Neural progenitor cell (in vitro differentiated cells): Measurements from ENCODE around the gene GPLD1.

ENCODE experiments used
- EZH2phosphoT487 ChIP-seq: fragments of 200-600 bp; sonication (generic); IDR thresholded peaks from 2 replicates; pipeline ENCODE4 v1.6.1; 2017; ENCODE audit warnings: antibody characterized with exemption
- TF ChIP-seq, protein P1 (sequence below): fragments of 200-600 bp; sonication (generic); IDR thresholded peaks from 2 replicates; pipeline ENCODE4 v1.5.1; 2017; ENCODE audit warnings: antibody characterized with exemption, mild to moderate bottlenecking

- TF ChIP-seq, protein P1, sequence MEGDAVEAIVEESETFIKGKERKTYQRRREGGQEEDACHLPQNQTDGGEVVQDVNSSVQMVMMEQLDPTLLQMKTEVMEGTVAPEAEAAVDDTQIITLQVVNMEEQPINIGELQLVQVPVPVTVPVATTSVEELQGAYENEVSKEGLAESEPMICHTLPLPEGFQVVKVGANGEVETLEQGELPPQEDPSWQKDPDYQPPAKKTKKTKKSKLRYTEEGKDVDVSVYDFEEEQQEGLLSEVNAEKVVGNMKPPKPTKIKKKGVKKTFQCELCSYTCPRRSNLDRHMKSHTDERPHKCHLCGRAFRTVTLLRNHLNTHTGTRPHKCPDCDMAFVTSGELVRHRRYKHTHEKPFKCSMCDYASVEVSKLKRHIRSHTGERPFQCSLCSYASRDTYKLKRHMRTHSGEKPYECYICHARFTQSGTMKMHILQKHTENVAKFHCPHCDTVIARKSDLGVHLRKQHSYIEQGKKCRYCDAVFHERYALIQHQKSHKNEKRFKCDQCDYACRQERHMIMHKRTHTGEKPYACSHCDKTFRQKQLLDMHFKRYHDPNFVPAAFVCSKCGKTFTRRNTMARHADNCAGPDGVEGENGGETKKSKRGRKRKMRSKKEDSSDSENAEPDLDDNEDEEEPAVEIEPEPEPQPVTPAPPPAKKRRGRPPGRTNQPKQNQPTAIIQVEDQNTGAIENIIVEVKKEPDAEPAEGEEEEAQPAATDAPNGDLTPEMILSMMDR = no peak
- no peak for TF ChIP-seq EZH2phosphoT487
Observed at GRCh38 chr6:24444588-24444987, 44.8 kb downstream of the GPLD1 start.
